ENCODE measurements around the gene TNKS2. TPM values are rescaled to one million over a fixed set of nuclear protein-coding genes. Genes with fewer than 3 reads are reported as not detected.
"Not testable (repeated sequence)": the region's sequence is repeated elsewhere in the genome, so short reads cannot be mapped to it uniquely, and the experiment has no call there.

The TNKS2 gene
- 31.3 and 32.1 TPM in 2 replicates for total RNA-seq (2014; rRNA removed; shearing (Covaris generic))

- peak; percentile 77 for DNase-seq (ENCODE audit: low spot score)
Measured at GRCh38 chr10:91797874-91798648, at the start of gene TNKS2. Gene TNKS2, plus strand, starts transcription at chr10:91798426. Its CDS starts 265 bp downstream, at chr10:91798691.

GRCh38 chr10:91749592-91749991 is 48.6 kb upstream of the TNKS2 start:
- DNase-seq (ENCODE audit: low spot score): not testable (repeated sequence)

- no peak for DNase-seq (ENCODE audit: low spot score)
Measured at GRCh38 chr10:91756286-91756685, 41.9 kb upstream of the TNKS2 start.

- DNase-seq (ENCODE audit: low spot score): peak; percentile 50
Measured at GRCh38 chr10:91758303-91759146, 39.7 kb upstream of the TNKS2 start.

- DNase-seq (ENCODE audit: low spot score): peak; percentile 40
Measured at GRCh38 chr10:91759581-91759986, 38.6 kb upstream of the TNKS2 start.

GRCh38 chr10:91761721-91762120 is 36.5 kb upstream of the TNKS2 start:
- no peak for DNase-seq (ENCODE audit: low spot score)

- DNase-seq (ENCODE audit: low spot score): no peak
Measured at GRCh38 chr10:91762878-91763277, 35.3 kb upstream of the TNKS2 start.

GRCh38 chr10:91766676-91767075 is 31.6 kb upstream of the TNKS2 start:
- no peak for DNase-seq (ENCODE audit: low spot score)

GRCh38 chr10:91768123-91768522 is 30.1 kb upstream of the TNKS2 start:
- DNase-seq (ENCODE audit: low spot score): no peak

GRCh38 chr10:91771907-91772306 is 26.3 kb upstream of the TNKS2 start:
- DNase-seq (ENCODE audit: low spot score): no peak

GRCh38 chr10:91772461-91772860 is 25.8 kb upstream of the TNKS2 start:
- no peak for DNase-seq (ENCODE audit: low spot score)

- no peak for DNase-seq (ENCODE audit: low spot score)
Measured at GRCh38 chr10:91772869-91773268, 25.4 kb upstream of the TNKS2 start.

- DNase-seq (ENCODE audit: low spot score): no peak
Measured at GRCh38 chr10:91774571-91774970, 23.7 kb upstream of the TNKS2 start.

- no peak for DNase-seq (ENCODE audit: low spot score)
Measured at GRCh38 chr10:91775731-91776130, 22.5 kb upstream of the TNKS2 start.

- DNase-seq (ENCODE audit: low spot score): no peak
Measured at GRCh38 chr10:91776266-91776665, 22.0 kb upstream of the TNKS2 start.

- DNase-seq (ENCODE audit: low spot score): no peak
Measured at GRCh38 chr10:91778485-91778884, 19.7 kb upstream of the TNKS2 start.

GRCh38 chr10:91779011-91779605 is 19.1 kb upstream of the TNKS2 start:
- peak; percentile 11 for DNase-seq (ENCODE audit: low spot score)

- no peak for DNase-seq (ENCODE audit: low spot score)
Measured at GRCh38 chr10:91782539-91782938, 15.7 kb upstream of the TNKS2 start.

- no peak for DNase-seq (ENCODE audit: low spot score)
Measured at GRCh38 chr10:91785830-91786229, 12.4 kb upstream of the TNKS2 start.

- DNase-seq (ENCODE audit: low spot score): no peak
Measured at GRCh38 chr10:91787258-91787657, 11.0 kb upstream of the TNKS2 start.

- DNase-seq (ENCODE audit: low spot score): no peak
Measured at GRCh38 chr10:91787810-91788209, 10.4 kb upstream of the TNKS2 start.

- DNase-seq (ENCODE audit: low spot score): no peak
Measured at GRCh38 chr10:91788527-91788926, 9.7 kb upstream of the TNKS2 start.

Measured in A172 (cell line).